Suprapubic skin (tissue), 3 donors: ENCODE measurements around the gene RASA3.

ENCODE experiments used
- POLR2A ChIP-seq, 2 donors: fragments of 450-650 bp; IDR thresholded peaks; one replicate each; pipeline ENCODE4 v1.6.1; 2017; ENCODE audit warnings: antibody characterized with exemption in 2 of 2, mild to moderate bottlenecking in 2 of 2, moderate library complexity in 2 of 2
- TF ChIP-seq, protein P1 (sequence below), 2 donors: fragments of 200-600 bp in 1 of 2; fragments of 450-650 bp in 1 of 2; sonication (generic) in 1 of 2; IDR thresholded peaks; one replicate each; pipeline ENCODE4 v1.5.1; 2016 to 2019; ENCODE audit warnings: antibody characterized with exemption in 2 of 2, mild to moderate bottlenecking in 1 of 2, moderate library complexity in 1 of 2

DNA sequence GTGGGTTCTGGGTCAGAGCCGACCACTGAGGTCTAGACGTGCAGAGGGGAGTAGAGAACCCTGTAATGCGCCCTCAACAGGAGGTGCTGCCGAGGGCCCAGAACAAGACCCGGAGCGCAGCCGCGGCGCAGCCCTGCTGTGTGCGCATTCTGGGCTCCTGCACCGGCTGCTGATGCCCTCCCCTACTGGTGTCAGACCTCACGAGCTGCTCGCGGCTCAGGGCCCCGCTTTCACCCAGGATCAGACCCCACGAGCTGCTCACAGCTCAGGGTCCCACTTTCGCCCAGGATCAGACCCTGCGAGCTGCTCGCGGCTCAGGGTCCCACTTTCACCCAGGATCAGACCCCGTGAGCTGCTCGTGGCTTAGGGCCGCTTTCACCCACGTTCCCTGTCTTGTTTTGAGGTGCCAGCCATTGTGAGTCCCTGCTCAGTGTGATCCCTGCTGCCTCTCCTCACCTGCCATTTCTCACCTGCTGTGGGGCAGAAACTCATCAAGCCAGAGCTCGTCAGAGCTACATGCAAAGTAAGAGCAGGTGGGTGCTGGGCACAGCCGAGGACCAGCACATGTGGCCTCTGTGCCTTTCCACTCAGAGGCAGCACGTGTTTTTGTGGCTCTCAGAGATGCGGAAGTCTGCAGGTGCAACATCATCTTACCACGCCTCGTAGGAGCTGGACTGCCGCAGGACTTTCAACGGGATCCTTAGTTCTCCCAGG, 111.5 kb downstream of the RASA3 start:
- TF ChIP-seq, protein P1, sequence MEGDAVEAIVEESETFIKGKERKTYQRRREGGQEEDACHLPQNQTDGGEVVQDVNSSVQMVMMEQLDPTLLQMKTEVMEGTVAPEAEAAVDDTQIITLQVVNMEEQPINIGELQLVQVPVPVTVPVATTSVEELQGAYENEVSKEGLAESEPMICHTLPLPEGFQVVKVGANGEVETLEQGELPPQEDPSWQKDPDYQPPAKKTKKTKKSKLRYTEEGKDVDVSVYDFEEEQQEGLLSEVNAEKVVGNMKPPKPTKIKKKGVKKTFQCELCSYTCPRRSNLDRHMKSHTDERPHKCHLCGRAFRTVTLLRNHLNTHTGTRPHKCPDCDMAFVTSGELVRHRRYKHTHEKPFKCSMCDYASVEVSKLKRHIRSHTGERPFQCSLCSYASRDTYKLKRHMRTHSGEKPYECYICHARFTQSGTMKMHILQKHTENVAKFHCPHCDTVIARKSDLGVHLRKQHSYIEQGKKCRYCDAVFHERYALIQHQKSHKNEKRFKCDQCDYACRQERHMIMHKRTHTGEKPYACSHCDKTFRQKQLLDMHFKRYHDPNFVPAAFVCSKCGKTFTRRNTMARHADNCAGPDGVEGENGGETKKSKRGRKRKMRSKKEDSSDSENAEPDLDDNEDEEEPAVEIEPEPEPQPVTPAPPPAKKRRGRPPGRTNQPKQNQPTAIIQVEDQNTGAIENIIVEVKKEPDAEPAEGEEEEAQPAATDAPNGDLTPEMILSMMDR (IDR thresholded peaks at IDR 0.05): no peak
- no peak for TF ChIP-seq POLR2A (IDR thresholded peaks at IDR 0.05)
